Breast epithelium (tissue), 4 donors: ENCODE results near the gene PCSK4. TPM values are rescaled to one million over a fixed set of nuclear protein-coding genes. Genes with fewer than 3 reads are reported as not detected.

ENCODE experiments used
- DNase-seq, 2 donors: peaks; one replicate each; pipeline ENCODE4 v3.0.0-alpha.2; 2019; ENCODE audit warnings: low spot score in 2 of 2
- H3K27ac ChIP-seq, 2 donors: fragments of 200-600 bp; sonication (generic) in 1 of 2; one replicate each; pipeline ENCODE4 v1.5.1; 2016 to 2019; ENCODE audit warnings: mild to moderate bottlenecking in 1 of 2
- H3K27me3 ChIP-seq, 2 donors: fragments of 200-600 bp; sonication (generic) in 1 of 2; one replicate each; pipeline versions ENCODE4 v1.5.1 to v1.6.0; 2017 to 2019; ENCODE audit warnings: control low read depth in 1 of 2, mild to moderate bottlenecking in 1 of 2
- H3K36me3 ChIP-seq: fragments of 200-600 bp; one replicate; pipeline ENCODE4 v1.5.1; 2019
- H3K4me1 ChIP-seq, 2 donors: fragments of 200-600 bp; sonication (generic); one replicate each; pipeline ENCODE4 v1.5.1; 2016 to 2019; ENCODE audit warnings: control low read depth in 1 of 2
- H3K4me3 ChIP-seq, 3 donors: fragments of 200-600 bp; sonication (generic); 1 replicate in 2 of 3; 2 replicates in 1 of 3; pipeline ENCODE4 v1.5.1; 2016 to 2019; ENCODE audit warnings: mild to moderate bottlenecking in 3 of 3, moderate library complexity in 2 of 3
- H3K9me3 ChIP-seq, 2 donors: fragments of 200-600 bp; sonication (generic) in 1 of 2; one replicate each; pipeline ENCODE4 v1.5.1; 2016 to 2019; ENCODE audit warnings: control low read depth in 1 of 2
- CTCF ChIP-seq, 3 donors: fragments of 450-650 bp; IDR thresholded peaks; one replicate each; pipeline ENCODE4 v1.5.1; 2016 to 2017; ENCODE audit warnings: antibody characterized with exemption in 3 of 3, mild to moderate bottlenecking in 3 of 3, moderate library complexity in 3 of 3
- POLR2A ChIP-seq: fragments of 450-650 bp; IDR thresholded peaks from one replicate; pipeline ENCODE4 v1.6.1; 2016; ENCODE audit warnings: antibody characterized with exemption, mild to moderate bottlenecking, moderate library complexity
- POLR2AphosphoS5 ChIP-seq, 3 donors: sonication (generic); formaldehyde crosslinking; IDR thresholded peaks; one replicate each; pipeline ENCODE4 v1.6.1; 2017; ENCODE audit warnings: antibody characterized with exemption in 3 of 3
- intact Hi-C: fragments of 100-400 bp; cut with DNase I; formaldehyde crosslinking; loops from one replicate; pipeline ENCODE4 v1.15.1; 2023; ENCODE audit warnings: low total_unique reads
- total RNA-seq, 3 donors: library from RNA; depleted of rRNA; stranded (reverse); fragments of >200 nt; gene quantifications; one replicate each; pipeline ENCODE4 v1.1.0, GENCODE V29; 2016

The PCSK4 gene
- total RNA-seq, 3 donors from 2014 or later = 2.2 to 10.0 (median 5.9) TPM

DNA sequence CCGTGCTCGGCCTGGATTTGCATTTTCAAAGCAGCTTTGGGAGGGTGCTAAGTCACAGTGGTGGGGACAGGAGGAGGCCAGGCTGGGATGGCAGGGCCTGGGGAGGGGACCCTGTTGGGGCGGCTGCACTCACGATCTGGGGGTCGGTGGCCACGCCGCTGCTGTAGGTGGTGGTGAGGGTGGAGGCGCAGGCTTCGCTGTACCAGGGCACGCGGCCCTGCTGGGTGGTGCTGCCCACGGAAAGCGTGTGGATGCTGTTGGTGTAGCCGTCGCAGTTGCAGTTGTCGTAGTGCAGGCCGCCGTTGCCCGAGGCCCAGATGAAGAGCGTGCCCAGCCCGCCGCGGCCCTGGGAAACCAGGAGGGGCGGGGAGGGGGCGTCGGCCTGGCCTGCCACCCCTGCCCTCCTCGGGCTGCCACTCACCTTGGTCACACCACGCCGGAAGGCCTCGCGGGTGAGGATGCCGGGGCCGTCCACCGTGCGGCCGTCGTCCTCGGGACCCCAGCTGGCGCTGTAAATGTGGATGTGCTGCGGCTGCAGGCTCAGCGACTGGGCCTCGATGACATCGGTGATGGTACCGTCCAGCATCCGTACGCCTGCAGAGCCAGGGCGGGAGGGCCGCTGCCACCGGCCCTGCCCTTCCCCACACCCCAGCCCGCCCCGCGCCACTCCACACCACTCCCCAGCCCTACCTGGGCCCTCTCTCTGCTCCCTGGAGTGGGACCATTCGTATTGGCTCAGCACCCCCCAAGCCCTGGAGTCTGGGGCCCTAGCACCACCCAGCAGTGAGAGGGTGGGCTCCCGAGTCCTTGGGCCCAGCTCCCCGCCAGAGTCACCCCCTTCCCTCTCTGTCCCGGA, 3.2 kb downstream of the PCSK4 start:
- no peak overlapping the region for H3K27ac ChIP-seq
- no peak for TF ChIP-seq POLR2AphosphoS5 (IDR thresholded peaks at IDR 0.05)
- TF ChIP-seq CTCF (IDR thresholded peaks at IDR 0.05) = no peak
- TF ChIP-seq POLR2A = no peak
- H3K27me3 ChIP-seq = no peaks in the 10 kb centered on the region
- no peak overlapping the region for H3K4me3 ChIP-seq
- intact Hi-C loops = no loop called here
- H3K4me1 ChIP-seq = peaks cover 0 to 6% of the 10 kb centered on the region in 2 donors
- no peaks in the 10 kb centered on the region for H3K9me3 ChIP-seq
- DNase-seq = no peak
- H3K36me3 ChIP-seq = no peaks in the 10 kb centered on the region

DNA sequence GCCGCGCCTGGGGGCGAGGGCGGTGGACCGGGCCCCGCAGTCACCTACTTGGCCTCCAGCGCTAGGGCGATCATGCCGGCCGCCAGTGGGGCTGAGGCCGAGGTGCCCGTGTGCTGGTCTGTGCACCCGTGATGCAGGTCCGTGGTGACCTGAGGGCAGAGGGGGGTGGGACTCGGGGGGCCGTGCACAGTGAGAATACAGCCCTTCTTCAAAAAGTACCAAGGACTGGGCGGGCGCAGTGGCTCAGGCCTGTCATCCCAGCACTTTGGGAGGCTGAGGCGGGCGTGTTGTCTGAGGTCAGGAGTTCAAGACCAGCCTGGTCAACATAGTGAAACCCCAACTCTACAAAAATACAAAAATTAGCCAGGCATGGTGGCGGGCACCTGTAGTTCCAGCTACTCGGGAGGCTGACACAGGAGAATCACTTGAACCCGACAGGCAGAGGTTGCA, 6.1 kb downstream of the PCSK4 start:
- TF ChIP-seq POLR2AphosphoS5 (IDR thresholded peaks at IDR 0.05) (no peak), POLR2A (no peak), CTCF (IDR thresholded peaks at IDR 0.05) (no peak)
- H3K4me3 ChIP-seq = no peak overlapping the region

GRCh38 chr19:1483131-1483978, 6.8 kb downstream of the PCSK4 start:
- intact Hi-C loops = no loop called here
- H3K4me1 ChIP-seq = no peaks in the 10 kb centered on the region
- TF ChIP-seq CTCF (IDR thresholded peaks at IDR 0.05) = no peak
- no peak for TF ChIP-seq POLR2A
- TF ChIP-seq POLR2AphosphoS5 (IDR thresholded peaks at IDR 0.05) = no peak

More for the DNA sequence above, 6.1 kb downstream of the PCSK4 start:
- intact Hi-C loops = no loop called here
- Histone ChIP-seq H3K36me3 (no peaks in the 10 kb centered on the region), H3K27me3 (no peaks in the 10 kb centered on the region), H3K4me1 (no peaks in the 10 kb centered on the region), H3K9me3 (no peaks in the 10 kb centered on the region), H3K27ac (no peak overlapping the region)
- no peak for DNase-seq

GRCh38 chr19:1482361-1483130, 7.6 kb downstream of the PCSK4 start:
- no peak overlapping the region for H3K4me3 ChIP-seq
- H3K27ac ChIP-seq = no peak overlapping the region
- H3K36me3 ChIP-seq = no peaks in the 10 kb centered on the region
- no peak for DNase-seq
- no peaks in the 10 kb centered on the region for H3K27me3 ChIP-seq
- no peaks in the 10 kb centered on the region for H3K4me1 ChIP-seq
- TF ChIP-seq CTCF (IDR thresholded peaks at IDR 0.05) = no peak
- TF ChIP-seq POLR2AphosphoS5 (IDR thresholded peaks at IDR 0.05) = no peak
- no peak for TF ChIP-seq POLR2A
- H3K9me3 ChIP-seq = no peaks in the 10 kb centered on the region
- intact Hi-C loops = no loop called here

More at GRCh38 chr19:1483131-1483978, 6.8 kb downstream of the PCSK4 start:
- no peak for DNase-seq
- Histone ChIP-seq H3K27ac (no peak overlapping the region), H3K27me3 (no peaks in the 10 kb centered on the region), H3K4me3 (no peak overlapping the region), H3K36me3 (no peaks in the 10 kb centered on the region), H3K9me3 (no peaks in the 10 kb centered on the region)
